Stomach (tissue), 9 donors: ENCODE measurements around the gene LDAH. TPM values are rescaled to one million over a fixed set of nuclear protein-coding genes. Genes with fewer than 3 reads are reported as not detected.

Experiments used
- DNase-seq, 2 donors: peaks; one replicate each; pipeline versions ENCODE4 v3.0.0 to v3.0.0-alpha.2; 2013 to 2019
- H3K27ac ChIP-seq, 5 donors: fragments of 200-600 bp in 4 of 5; sonication (generic) in 4 of 5; one replicate each; pipeline ENCODE4 v1.5.1; 2013 to 2019; ENCODE audit warnings: mild to moderate bottlenecking in 1 of 5, moderate library complexity in 1 of 5
- H3K27me3 ChIP-seq, 3 donors: fragments of 200-600 bp; sonication (generic); one replicate each; pipeline ENCODE4 v1.5.1; 2017 to 2019; ENCODE audit warnings: mixed run types in 1 of 3
- H3K36me3 ChIP-seq, 4 donors: fragments of 200-600 bp; sonication (generic); 1 replicate in 3 of 4; 2 replicates in 1 of 4; pipeline ENCODE4 v1.5.1; 2016 to 2019
- H3K4me1 ChIP-seq, 4 donors: fragments of 200-600 bp; sonication (generic); one replicate each; pipeline ENCODE4 v1.5.1; 2016 to 2019
- H3K4me3 ChIP-seq, 4 donors: fragments of 200-600 bp; sonication (generic) in 3 of 4; one replicate each; pipeline ENCODE4 v1.5.1; 2016 to 2019; ENCODE audit warnings: mild to moderate bottlenecking in 1 of 4
- H3K9me3 ChIP-seq, 4 donors: fragments of 200-600 bp; sonication (generic); one replicate each; pipeline ENCODE4 v1.5.1; 2016 to 2019
- CTCF ChIP-seq, 7 experiments: fragments of 450-650 bp in 4 of 7; fragments of 200-600 bp in 3 of 7; sonication (generic) in 3 of 7; IDR thresholded peaks; one replicate each; pipeline ENCODE4 v1.5.1; 2016 to 2019; ENCODE audit warnings: antibody characterized with exemption in 7 of 7, control low read depth in 2 of 7, mild to moderate bottlenecking in 1 of 7
- EP300 ChIP-seq: sonication (generic); formaldehyde crosslinking; IDR thresholded peaks from one replicate; pipeline ENCODE4 v1.6.1; 2017; ENCODE audit warnings: antibody characterized with exemption
- POLR2A ChIP-seq, 4 donors: fragments of 450-650 bp; IDR thresholded peaks; one replicate each; pipeline ENCODE4 v1.6.1; 2016; ENCODE audit warnings: antibody characterized with exemption in 4 of 4, control low read depth in 2 of 4, mild to moderate bottlenecking in 1 of 4, moderate library complexity in 1 of 4
- POLR2AphosphoS5 ChIP-seq, 3 donors: sonication (generic); formaldehyde crosslinking; IDR thresholded peaks; one replicate each; pipeline ENCODE4 v1.6.1; 2016; ENCODE audit warnings: antibody characterized with exemption in 3 of 3
- WGBS, 5 donors: extraction: QIAGEN DNeasy Blood & Tissue Kit in 3 of 5; methylation state at CpG; one replicate each; pipeline versions ENCODE4 v1.1.5 to v1.1.7; 2013 to 2018; 5-methylcytosine and 5-hydroxymethylcytosine counted together
- intact Hi-C: fragments of 100-400 bp; cut with DNase I; formaldehyde crosslinking; loops from one replicate; pipeline ENCODE4 v1.15.1; 2023; ENCODE audit warnings: low total_unique reads
- polyA plus RNA-seq, 3 donors: library from polyadenylated mRNA; stranded (reverse); fragments of 200-250 nt; gene quantifications; one replicate each; pipeline ENCODE4 v1.2.3, GENCODE V29; 2013
- total RNA-seq, 5 donors: library from RNA; depleted of rRNA; stranded (reverse); fragments of >200 nt; gene quantifications; one replicate each; pipeline versions ENCODE4 v1.1.0 to v1.2.3, GENCODE V29; 2014 to 2016
- donor health status: healthy with polysubstance abuse.
- donor health status: Bipolar disorder and iron deficiency.
- donor health status: healthy.

The LDAH gene
- total and polyA plus RNA-seq, 8 donors, result 4.1 to 20.0 (median 5.9) TPM

DNA sequence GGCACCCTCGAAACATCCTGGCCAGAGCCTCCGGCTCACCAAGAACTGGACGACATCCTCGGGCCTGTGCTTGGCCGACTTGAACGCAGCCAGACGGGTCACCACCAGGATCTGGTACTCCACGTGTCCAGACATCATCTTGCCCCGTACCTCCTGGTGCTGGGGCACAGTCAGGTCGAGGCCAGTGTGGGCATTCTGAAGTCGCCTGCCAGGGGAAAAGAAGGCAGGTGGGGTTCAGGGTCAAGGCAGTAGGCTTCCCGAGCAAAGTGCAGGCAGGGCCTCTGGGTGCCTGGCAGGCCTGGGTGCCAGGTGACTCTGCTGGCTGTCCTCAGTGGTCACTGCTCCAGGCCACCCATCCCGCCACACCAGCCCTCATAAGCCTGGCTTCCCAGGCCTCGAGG lies 177.6 kb downstream of the LDAH start:
- Histone ChIP-seq H3K27me3 (no peaks in the 10 kb centered on the region), H3K27ac (peak overlapping the region in 1 of 5 donors; percentile 31), H3K9me3 (no peaks in the 10 kb centered on the region), H3K4me1 (peaks cover 26 to 63% (median 48%) of the 10 kb centered on the region in 4 donors), H3K36me3 (peaks cover 20 to 65% (median 59%) of the 10 kb centered on the region in 4 donors), H3K4me3 (no peak overlapping the region)
- intact Hi-C loops, result loop anchor here (10.0 kb wide), 1 partner anchor 200 kb away; the partner anchor contains the start of gene RHOB
- TF ChIP-seq EP300, result no peak
- no peak for TF ChIP-seq CTCF (IDR thresholded peaks at IDR 0.05)
- TF ChIP-seq POLR2AphosphoS5 (IDR thresholded peaks at IDR 0.05), result no peak
- no peak for TF ChIP-seq POLR2A (IDR thresholded peaks at IDR 0.05)
- 91 to 95% (median 92%) methylated on average over 10 to 14 of the region's 14 CpGs for WGBS, 5 donors
- no peak for DNase-seq

DNA sequence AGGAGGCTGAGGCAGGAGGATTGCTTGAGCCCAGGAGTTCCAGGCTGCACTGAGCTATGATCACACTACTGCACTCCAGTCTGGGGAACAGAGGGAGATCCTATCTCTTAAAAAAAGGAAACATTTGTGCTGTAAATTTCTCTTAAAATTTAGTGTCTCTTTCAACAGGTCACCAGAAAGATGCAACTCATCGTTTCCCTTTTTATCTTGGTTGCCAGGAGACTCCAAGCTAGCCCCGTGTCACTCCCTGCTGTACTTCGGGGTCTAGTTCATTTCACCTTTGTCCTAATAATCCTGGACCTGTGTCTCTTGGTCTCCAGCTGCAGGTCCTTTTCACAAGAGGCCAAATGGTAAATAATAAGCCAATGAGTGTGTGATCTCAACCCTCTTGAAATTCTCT lies 179.1 kb downstream of the LDAH start:
- WGBS, 5 donors, result 52 to 79% (median 69%) methylated on average over 3 of the region's 3 CpGs
- no peaks in the 10 kb centered on the region for H3K9me3 ChIP-seq
- intact Hi-C loops, result loop anchor here (10.0 kb wide), 1 partner anchor 199 kb away; the partner anchor contains the start of gene RHOB
- H3K27me3 ChIP-seq, result no peaks in the 10 kb centered on the region
- H3K4me3 ChIP-seq, result no peak overlapping the region
- peaks cover 21 to 80% (median 74%) of the 10 kb centered on the region in 4 donors for H3K36me3 ChIP-seq
- H3K4me1 ChIP-seq, result peaks cover 12 to 52% (median 36%) of the 10 kb centered on the region in 4 donors
- DNase-seq, result no peak
- TF ChIP-seq EP300, result no peak
- no peak for TF ChIP-seq CTCF (IDR thresholded peaks at IDR 0.05)
- no peak for TF ChIP-seq POLR2A (IDR thresholded peaks at IDR 0.05)
- no peak for TF ChIP-seq POLR2AphosphoS5 (IDR thresholded peaks at IDR 0.05)
- H3K27ac ChIP-seq, result peak overlapping the region in 1 of 5 donors; percentile 91

GRCh38 chr2:20643060-20643459 lies 179.8 kb downstream of the LDAH start:
- Histone ChIP-seq H3K4me1 (peaks cover 12 to 52% (median 32%) of the 10 kb centered on the region in 4 donors), H3K27me3 (no peaks in the 10 kb centered on the region), H3K36me3 (peaks cover 23 to 88% (median 82%) of the 10 kb centered on the region in 4 donors), H3K27ac (peak overlapping the region in 3 of 5 donors; percentile 84 to 91 (median 86)), H3K9me3 (no peaks in the 10 kb centered on the region), H3K4me3 (no peak overlapping the region)
- 91 to 94% (median 92%) methylated on average over 7 of the region's 7 CpGs for WGBS, 5 donors
- TF ChIP-seq CTCF (IDR thresholded peaks at IDR 0.05), result no peak
- TF ChIP-seq EP300, result no peak
- TF ChIP-seq POLR2A (IDR thresholded peaks at IDR 0.05), result no peak
- DNase-seq, result no peak
- intact Hi-C loops, result loop anchor here (10.0 kb wide), 1 partner anchor 198 kb away; the partner anchor contains the start of gene RHOB

DNA sequence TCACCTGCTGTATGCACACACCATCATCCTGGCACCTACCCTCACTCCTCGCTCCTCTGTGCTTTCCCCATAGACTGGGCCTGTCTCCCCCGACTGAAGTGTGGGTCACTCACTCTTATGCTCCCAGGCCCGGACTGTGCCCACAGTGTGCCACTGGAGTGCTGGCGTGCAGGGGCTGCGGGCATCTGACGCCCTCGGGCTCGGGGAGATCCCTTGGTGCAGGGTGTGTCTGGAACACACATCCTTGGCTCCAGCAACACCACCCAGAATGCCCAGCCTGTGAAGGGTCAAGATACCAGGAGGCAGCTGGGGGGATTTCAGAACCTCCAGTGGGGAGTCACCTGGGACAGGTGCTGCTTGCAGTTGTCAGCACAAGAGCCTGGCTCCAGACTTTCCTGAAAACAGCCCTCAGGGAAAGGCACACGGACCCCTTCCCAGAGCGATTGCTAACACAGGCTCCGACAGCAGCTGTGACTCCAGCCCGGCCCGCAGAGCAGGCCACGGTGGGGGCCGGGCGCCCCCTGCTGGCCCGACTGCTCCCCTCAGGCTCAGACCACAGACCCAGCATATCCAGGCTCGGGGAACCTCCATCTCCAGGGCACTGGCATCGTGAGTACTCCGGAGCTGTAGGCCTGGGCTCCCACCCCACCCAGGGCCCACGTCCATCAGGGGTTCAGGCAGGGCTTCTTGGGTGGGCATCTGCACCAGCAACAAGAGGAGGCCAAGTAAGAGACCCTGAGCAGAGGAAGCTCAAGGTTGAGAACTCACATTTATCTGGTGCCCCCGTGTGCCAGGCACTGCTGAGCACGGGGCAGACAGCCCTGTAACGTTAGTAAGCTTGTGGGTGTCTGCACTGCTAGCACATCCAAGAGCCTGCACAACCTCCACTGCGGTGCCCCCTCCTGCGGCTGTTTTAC lies 180.6 kb downstream of the LDAH start:
- H3K36me3 ChIP-seq, result peaks cover 23 to 95% (median 89%) of the 10 kb centered on the region in 4 donors
- peak overlapping the region in 4 of 5 donors; percentile 30 to 91 (median 85) for H3K27ac ChIP-seq
- H3K9me3 ChIP-seq, result no peaks in the 10 kb centered on the region
- H3K4me3 ChIP-seq, result no peak overlapping the region
- intact Hi-C loops, result loop anchor here (10.0 kb wide), 1 partner anchor 198 kb away; the partner anchor contains the start of gene RHOB
- no peaks in the 10 kb centered on the region for H3K27me3 ChIP-seq
- 28 to 38% (median 32%) methylated on average over 20 to 26 of the region's 26 CpGs for WGBS, 5 donors
- peak; percentile 87 to 93 for DNase-seq
- peak in 1 of 3 donors; percentile 51 for TF ChIP-seq POLR2AphosphoS5 (IDR thresholded peaks at IDR 0.05)
- TF ChIP-seq EP300, result no peak
- peak in 5 of 7 experiments; percentile 89 to 96 (median 93) for TF ChIP-seq CTCF (IDR thresholded peaks at IDR 0.05)
- TF ChIP-seq POLR2A (IDR thresholded peaks at IDR 0.05), result no peak
- H3K4me1 ChIP-seq, result peaks cover 13 to 52% (median 32%) of the 10 kb centered on the region in 4 donors
